Right atrium auricular region (tissue), 2 donors: ENCODE data around the gene PTRHD1. TPM values are rescaled to one million over a fixed set of nuclear protein-coding genes. Genes with fewer than 3 reads are reported as not detected.

Experiments
- DNase-seq: peaks from one replicate; pipeline ENCODE4 v3.0.0-alpha.2; 2019; ENCODE audit warnings: low spot score
- H3K27ac ChIP-seq, 2 donors: fragments of 200-600 bp; sonication (generic); 1 replicate in 1 of 2; 2 replicates in 1 of 2; pipeline ENCODE4 v1.5.1; 2016 to 2019
- H3K27me3 ChIP-seq, 2 donors: fragments of 200-600 bp; sonication (generic); one replicate each; pipeline versions ENCODE4 v1.5.1 to v1.6.0; 2017 to 2019
- H3K36me3 ChIP-seq: fragments of 200-600 bp; sonication (generic); one replicate; pipeline ENCODE4 v1.5.1; 2016
- H3K4me1 ChIP-seq, 2 donors: fragments of 200-600 bp; sonication (generic); one replicate each; pipeline versions ENCODE4 v1.5.1 to v1.6.0; 2017 to 2019
- H3K4me3 ChIP-seq, 2 donors: fragments of 200-600 bp; sonication (generic); 1 replicate in 1 of 2; 2 replicates in 1 of 2; pipeline ENCODE4 v1.5.1; 2017 to 2019; ENCODE audit warnings: mild to moderate bottlenecking in 1 of 2, moderate library complexity in 1 of 2
- H3K9me3 ChIP-seq, 2 donors: fragments of 200-600 bp; sonication (generic); one replicate each; pipeline ENCODE4 v1.5.1; 2019
- total RNA-seq, 2 donors: library from RNA; depleted of rRNA; stranded (reverse); fragments of >200 nt; gene quantifications; one replicate each; pipeline ENCODE4 v1.1.0, GENCODE V29; 2016
- TF ChIP-seq, protein P1 (sequence below), 2 donors: fragments of 200-600 bp; sonication (generic); IDR thresholded peaks; one replicate each; pipeline ENCODE4 v1.5.1; 2019; ENCODE audit warnings: antibody characterized with exemption in 2 of 2

Gene PTRHD1
- total RNA-seq, 2 donors from 2014 or later, result 12.8 to 17.7 TPM

DNA sequence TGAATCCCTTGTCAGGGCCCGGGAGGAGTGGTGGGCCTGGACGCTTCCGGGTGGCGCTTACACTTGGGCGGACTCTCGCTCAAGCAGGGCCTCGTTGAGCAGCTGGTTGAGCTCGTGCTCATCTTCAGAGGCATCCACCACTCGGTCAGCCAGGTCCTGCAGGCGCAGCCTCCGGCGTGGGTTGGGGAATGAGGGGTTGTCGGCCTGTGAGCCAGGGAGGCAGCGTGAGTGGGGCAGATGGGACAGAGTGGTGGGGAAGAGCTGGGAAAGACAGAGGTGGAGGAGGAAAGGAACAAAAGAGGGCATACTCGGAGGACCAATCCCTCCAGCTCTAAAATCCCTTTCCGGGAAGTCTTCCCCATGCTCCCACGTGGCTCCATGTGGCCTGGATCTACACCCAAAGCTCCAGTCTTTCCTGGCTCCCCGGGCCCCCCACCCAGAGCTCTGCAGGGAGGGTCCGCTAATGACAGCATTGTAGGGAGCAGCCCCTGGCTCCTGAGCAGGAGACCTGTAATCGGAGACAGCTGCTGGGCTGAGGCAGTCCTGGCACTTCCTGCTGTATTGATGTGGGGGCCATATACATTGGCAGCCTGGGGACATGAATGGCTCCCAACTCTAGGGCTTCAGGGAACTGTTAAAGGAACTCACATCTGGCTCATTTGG, 41.7 kb upstream of the PTRHD1 start:
- Histone ChIP-seq H3K4me1 (no peaks in the 10 kb centered on the region), H3K27ac (no peak overlapping the region), H3K36me3 (peaks cover 5% of the 10 kb centered on the region), H3K4me3 (no peak overlapping the region), H3K9me3 (no peaks in the 10 kb centered on the region), H3K27me3 (no peaks in the 10 kb centered on the region)
- TF ChIP-seq, protein P1, sequence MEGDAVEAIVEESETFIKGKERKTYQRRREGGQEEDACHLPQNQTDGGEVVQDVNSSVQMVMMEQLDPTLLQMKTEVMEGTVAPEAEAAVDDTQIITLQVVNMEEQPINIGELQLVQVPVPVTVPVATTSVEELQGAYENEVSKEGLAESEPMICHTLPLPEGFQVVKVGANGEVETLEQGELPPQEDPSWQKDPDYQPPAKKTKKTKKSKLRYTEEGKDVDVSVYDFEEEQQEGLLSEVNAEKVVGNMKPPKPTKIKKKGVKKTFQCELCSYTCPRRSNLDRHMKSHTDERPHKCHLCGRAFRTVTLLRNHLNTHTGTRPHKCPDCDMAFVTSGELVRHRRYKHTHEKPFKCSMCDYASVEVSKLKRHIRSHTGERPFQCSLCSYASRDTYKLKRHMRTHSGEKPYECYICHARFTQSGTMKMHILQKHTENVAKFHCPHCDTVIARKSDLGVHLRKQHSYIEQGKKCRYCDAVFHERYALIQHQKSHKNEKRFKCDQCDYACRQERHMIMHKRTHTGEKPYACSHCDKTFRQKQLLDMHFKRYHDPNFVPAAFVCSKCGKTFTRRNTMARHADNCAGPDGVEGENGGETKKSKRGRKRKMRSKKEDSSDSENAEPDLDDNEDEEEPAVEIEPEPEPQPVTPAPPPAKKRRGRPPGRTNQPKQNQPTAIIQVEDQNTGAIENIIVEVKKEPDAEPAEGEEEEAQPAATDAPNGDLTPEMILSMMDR (IDR thresholded peaks at IDR 0.05), result no peak
- DNase-seq, result no peak

DNA sequence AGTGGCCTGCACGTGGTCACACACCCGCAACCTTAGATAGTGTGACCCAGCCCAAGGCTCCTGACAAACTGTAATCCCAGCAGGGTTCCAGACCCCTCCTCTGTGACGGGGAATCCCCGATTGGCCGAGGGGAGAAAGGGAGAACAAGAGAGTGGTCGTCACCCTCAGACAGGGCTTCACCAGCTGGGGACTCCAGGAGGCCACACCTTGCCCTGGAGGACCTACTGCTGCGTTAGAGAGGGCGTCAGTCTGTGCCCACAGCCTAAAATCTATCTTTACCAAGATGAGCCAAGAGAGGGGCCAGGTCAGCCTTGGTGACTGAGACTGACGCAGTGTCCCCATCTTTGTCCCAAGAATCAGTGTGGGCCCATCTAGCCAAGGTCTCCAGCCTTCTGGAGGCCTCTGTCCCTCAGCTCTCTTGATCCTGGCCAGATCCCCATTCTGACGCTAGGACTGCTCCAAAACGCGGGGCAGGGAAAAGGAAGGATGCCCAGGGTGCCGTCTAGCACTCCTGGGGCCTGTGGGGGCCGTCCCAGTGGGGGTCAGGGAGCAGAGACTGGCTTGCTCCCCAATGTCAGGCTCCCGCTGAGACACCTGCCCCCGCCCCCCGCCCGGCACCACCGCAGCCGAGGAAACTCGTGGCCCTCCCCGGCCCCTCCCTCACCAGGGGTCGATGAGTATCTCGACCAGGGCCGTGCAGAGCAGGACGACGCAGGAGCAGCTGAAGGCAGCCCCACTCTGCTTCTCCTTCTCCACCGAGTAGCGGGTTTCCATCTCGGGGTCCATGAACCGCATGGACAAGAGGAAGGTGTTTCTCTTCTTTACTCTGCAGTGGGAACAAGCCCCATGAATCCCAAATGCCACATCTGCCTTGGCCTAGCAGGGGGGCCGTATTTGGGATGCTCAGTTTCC, 40.9 kb upstream of the PTRHD1 start:
- no peaks in the 10 kb centered on the region for H3K27me3 ChIP-seq
- H3K27ac ChIP-seq, result no peak overlapping the region
- no peak overlapping the region for H3K4me3 ChIP-seq
- no peaks in the 10 kb centered on the region for H3K4me1 ChIP-seq
- DNase-seq, result no peak
- TF ChIP-seq, protein P1 (IDR thresholded peaks at IDR 0.05), result no peak
- H3K36me3 ChIP-seq, result peaks cover 5% of the 10 kb centered on the region
- no peaks in the 10 kb centered on the region for H3K9me3 ChIP-seq

DNA sequence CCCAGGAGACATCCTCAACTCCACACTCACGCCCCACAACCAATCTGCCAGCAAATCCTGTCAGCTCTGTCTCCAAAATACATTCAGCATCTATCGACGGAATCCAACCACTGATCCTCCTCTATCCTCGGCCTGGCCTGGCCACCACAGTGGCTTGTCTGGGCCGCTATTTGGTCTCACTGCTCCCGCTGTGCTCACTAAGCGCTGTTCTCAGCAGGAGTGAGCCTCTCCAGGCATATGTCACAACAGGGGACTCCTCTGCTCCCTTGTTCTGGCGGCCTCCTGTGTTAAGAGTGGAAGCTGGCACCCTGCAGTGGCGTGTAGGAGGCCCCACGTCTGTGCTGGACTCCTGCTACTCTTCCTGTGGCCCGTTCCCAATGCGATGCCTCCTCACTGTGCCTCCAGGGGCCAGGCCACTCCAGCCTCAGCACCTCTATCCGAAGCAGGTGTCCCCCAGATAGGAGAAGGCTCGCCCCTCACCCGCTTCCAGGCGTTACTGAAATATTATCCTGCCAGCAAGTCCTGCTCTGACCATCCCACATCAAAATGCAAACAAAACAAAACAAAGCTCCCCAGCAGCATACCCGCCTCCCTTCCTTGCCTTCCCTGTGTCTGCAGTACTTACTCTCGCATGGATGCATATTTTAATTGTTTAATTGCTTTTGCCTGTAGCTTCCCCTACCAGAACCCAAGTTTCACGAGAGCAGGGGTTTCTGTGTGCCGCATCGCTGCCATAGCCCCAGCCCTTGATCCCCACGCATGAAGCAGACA, 39.9 kb upstream of the PTRHD1 start:
- no peak for DNase-seq
- TF ChIP-seq, protein P1 (IDR thresholded peaks at IDR 0.05), result no peak
- H3K27me3 ChIP-seq, result no peaks in the 10 kb centered on the region
- H3K27ac ChIP-seq, result no peak overlapping the region
- peaks cover 0 to 1% of the 10 kb centered on the region in 2 donors for H3K4me1 ChIP-seq
- H3K36me3 ChIP-seq, result peaks cover 5% of the 10 kb centered on the region
- H3K4me3 ChIP-seq, result no peak overlapping the region
- H3K9me3 ChIP-seq, result no peaks in the 10 kb centered on the region

DNA sequence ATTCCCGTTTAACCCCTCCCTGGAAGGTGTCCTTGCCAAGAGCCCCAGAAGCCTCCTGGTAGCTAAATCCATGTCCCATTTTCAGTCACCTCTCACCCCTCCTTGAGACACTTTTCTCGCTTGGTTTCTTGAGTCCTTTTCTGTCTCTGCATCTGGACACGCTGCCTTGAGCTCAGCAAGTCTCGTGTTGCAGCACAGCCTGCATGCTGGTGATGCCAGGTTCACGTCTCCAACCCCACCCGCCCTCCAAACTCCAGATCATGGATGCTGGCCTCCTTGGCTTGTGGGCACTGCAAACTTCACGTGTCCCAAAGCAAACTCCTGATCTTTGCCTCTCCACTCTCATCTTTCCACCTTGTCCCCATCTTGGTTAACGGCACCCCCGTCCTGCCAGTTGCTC, 39.3 kb upstream of the PTRHD1 start:
- no peak for DNase-seq
- TF ChIP-seq, protein P1 (IDR thresholded peaks at IDR 0.05), result no peak
- Histone ChIP-seq H3K27me3 (no peaks in the 10 kb centered on the region), H3K36me3 (peaks cover 5% of the 10 kb centered on the region), H3K4me3 (no peak overlapping the region), H3K9me3 (no peaks in the 10 kb centered on the region), H3K27ac (no peak overlapping the region), H3K4me1 (peaks cover 0 to 6% of the 10 kb centered on the region in 2 donors)

DNA sequence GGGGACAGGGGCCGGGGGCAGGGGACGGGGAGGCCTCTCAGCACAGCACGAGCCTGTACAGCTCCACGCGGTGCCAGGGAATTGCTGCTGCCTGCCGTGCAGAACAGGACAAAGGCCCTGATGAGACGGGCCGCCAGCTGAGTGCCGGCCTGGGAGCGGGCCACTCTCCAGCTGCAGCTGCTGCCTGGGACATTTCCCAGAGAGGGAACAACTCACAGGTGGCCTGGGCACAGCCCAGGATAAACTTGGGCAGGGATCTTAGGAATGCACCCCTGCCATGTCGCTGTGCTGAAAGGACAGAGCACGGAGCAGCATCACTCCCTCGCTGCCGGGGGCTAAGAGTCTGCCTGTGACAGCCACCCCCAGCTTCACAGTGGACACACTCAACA, 38.9 kb upstream of the PTRHD1 start:
- no peak overlapping the region for H3K4me3 ChIP-seq
- H3K27me3 ChIP-seq, result no peaks in the 10 kb centered on the region
- TF ChIP-seq, protein P1 (IDR thresholded peaks at IDR 0.05), result no peak
- H3K9me3 ChIP-seq, result no peaks in the 10 kb centered on the region
- H3K4me1 ChIP-seq, result peaks cover 0 to 11% of the 10 kb centered on the region in 2 donors
- H3K36me3 ChIP-seq, result peaks cover 5% of the 10 kb centered on the region
- DNase-seq, result no peak
- no peak overlapping the region for H3K27ac ChIP-seq
